RPMI8226 (cell line): ENCODE measurements around the gene MICALL2.

Source experiments
- DNase-seq: peaks from one replicate; pipeline ENCODE4 v3.0.0-alpha.2; 2015

The MICALL2 gene

DNA sequence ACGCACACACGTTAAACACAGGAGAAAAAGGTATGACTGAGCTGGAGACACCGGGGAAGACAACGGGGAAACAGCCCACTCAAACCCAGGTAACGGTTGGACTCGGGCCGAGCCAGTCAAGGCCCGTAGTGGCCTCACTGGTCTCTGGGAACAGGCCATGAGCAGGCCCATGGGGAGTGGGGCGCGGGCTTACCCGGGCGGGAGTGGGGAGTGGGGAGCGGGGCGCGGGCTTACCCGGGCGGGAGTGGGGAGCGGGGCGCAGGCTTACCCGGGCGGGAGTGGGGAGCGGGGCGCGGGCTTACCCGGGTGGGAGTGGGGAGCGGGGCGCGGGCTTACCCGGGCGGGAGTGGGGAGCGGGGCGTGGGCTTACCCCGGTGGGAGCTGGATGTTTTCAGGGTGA, 33.4 kb upstream of the MICALL2 start:
- no peak for DNase-seq

DNA sequence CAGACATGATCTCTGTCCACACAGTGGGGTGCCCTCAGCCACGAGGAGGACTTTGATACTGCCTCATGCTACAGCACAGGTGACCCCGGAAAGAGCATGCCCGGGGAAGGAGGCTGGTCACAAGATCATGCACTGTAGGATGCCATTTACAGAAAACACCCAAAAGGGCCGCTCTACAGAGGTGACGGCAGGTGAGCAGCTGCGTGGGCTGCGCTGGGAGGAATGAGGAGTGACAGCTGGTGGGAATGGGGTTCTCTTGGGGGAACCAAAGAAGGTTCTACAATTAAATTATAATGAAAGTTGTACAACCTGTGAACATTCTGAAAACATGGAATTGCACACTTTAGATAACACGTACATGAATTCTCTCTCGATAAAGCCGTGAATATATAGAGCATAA, 33.0 kb upstream of the MICALL2 start:
- DNase-seq: no peak

DNA sequence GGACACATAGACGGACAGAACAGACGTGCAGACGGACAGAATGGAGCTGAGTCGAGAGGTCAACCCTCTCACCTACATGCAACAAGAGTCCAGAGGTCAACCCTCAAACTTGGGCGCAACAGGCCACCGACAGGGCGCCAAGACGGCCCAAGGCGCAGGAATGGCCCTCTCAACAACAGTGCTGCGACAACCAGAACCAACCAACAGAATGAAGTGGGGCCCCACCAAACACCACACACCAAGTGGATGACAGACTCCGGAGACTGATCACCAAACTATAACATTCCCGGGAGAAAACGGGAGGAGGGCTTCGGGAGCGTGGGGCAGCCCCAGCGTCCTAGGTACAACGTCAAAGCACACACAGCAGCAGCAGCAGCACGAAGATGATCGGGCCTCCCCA, 31.6 kb upstream of the MICALL2 start:
- no peak for DNase-seq

DNA sequence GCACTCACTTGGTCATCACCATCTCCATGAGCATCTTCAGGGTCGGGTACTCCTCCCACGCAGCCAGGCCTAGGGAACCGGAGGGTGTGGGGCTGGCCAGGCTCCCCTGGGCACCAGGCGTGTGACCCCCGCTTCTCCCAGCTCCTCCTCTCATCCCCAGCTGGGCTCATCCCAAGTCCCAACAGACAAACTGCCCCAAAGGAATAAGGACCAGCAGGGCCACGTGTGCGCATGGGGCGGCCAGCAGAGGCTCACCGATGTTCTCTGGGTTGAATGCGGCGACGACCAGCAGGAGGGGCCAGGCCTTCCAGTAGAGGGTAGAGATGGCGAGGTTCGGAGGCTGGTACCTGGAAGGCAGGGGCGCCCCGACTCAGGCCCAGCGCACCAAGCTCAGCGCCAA, 30.1 kb upstream of the MICALL2 start:
- DNase-seq: no peak

DNA sequence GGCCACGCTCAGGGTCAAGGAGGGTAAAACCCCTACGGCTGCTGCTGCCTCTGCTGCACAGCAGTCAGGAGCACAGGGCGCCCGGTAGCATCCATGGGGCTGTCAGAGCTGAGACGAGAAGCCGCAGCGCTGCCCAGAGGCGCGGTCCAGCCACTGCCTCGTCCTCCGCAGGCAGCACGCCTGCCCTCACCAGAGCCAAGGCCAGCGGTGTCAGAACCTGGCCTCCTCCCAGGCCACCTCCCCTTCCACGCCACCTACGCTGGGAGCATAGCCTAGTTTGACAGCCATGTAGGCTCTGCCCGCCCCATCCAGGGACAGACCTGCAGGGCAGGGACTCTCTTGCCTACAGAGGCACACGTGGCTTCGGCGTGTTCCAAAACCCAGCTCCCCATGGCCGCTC, 28.7 kb upstream of the MICALL2 start:
- DNase-seq: no peak

DNA sequence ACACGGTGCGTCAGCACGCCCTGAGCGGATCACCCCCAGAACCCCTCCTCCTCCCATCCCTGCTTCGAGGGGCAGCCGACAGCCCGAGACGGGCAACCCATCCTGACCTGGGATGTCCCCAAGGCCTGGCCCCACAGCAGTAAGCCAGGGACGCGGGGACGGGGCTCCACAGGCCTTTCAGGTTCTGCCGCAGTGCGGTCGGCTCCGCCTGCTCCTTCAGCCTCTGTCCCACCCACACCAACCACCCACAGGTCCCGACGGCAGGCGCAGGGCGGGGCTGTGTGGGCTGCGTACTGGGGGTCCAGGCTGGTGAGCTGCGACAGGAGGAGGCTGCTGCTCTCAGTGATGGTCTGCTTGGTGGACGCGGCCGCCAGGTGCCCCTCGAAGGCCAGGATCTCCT, 28.2 kb upstream of the MICALL2 start:
- DNase-seq: no peak

DNA sequence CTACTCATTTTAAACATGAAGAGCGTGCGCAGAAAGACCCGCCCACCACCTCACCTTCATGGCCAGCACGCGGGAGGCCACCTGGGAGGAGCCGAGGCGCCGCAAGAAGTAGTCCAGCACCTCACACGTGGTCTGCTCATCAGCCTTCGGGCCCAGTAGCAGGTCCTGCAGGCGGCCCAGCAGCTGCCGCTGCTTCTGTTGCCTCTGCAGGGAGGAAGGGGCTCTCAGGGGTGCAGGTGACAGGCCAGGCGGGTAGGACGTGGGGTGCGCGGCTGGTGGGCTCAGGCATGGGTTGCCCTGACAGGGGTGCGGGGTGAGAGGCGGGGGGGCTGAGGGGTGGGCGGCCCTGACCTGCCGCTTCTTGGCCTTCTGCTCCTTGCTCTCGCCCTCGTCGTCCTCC, 27.3 kb upstream of the MICALL2 start:
- no peak for DNase-seq

DNA sequence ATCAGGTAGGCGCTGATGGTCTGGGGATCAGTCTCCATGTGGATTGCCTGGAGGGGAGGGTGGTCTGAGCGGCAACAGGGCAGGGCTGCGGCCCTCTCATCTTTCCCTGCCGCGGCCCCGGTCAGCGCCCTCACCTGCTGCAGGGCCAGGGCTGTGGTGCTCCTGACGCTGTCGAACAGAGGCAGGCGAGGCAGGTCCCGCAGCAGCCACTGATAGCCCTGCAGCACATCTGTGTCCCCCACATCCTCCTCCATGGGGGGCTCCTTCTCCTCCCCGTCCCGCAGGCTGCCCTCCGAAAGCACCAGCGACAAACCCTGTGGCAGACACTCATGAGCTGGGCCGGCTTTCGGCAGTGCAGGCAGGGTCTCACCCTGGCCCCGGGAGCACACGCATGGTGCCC, 25.9 kb upstream of the MICALL2 start:
- DNase-seq: no peak

DNA sequence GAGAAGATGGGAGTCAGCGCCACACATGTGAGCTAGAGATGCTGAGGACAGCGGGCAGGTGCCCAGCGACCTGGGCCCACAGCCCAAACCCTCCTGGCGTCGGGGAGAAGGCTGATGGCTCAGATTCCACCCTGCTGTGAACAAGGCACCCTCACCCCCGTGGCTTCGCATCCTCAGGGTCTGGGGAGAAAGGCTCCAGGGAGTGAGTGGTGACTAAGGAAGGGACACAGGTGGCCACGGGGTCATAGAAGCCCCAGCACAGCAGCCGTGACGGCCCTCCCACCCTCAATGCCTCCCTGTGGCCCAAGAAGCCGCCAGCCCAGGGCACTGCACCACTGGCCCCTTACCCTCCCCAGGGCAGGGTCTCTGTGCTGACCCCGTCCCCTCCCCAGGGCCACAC, 25.3 kb upstream of the MICALL2 start:
- no peak for DNase-seq

DNA sequence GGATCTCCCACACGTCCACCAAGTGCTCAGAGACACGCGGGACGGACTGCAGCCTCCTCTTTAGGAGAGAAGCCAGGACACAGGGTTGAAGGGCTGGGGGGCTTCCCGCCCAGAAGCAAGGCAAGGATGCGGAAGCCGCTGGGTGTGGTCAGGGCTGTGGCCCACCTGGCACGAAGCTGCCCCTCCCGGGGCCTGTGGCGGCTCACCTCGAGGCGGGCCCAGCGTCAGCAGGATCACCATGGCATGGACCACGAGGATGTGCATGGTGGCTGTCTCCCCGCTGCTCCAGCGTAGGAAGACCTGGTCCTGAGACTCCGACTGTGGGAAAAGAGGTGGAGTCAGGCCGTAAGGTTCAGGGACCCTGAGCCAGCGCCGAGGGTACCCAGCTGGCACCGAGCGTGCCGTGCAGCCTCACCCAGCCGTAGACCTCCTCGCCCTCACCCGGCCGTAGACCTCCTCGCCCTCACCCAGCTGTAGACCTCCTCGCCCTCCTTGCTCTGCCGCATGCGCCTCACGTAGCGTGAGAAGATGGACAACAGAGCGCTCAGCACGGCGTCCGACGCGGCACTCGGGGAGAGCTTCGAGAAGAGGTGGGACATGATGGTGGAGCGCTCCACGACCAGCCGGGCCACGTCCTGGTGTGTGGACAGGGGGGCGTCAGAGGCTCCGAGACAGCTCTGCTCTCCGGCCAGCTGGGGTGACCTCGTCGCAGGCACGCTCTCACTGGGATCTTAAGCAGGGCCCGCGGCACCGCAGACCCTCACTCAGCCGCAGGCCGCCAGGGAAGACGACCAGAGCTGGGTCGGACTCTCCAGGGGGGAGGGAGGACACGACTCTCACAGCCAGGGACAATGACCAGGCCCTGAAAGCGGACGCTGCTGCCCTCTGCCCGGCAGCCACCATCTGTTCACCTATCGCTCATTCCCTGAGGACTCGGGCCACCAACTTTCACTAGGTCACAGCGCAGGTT, 24.6 kb upstream of the MICALL2 start:
- no peak for DNase-seq

DNA sequence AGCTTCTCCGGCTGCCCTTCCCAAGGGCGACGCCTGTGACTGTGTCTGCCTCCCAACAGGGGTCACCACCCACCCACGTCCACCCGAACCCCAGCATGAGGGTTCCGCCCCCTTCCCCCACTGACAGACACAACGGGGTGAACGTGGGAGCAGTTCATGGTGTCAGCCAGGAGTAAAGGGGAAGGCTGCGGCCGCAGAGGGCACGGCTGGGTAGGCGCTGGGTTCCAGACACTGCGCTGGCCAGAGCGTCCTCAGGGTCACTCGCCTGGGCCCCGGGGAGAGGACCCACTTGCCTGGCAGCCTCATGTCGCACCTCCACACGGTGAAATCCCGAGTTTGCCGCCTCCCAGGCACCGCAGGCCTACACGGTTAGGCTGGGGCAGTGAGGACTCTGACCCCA, 23.8 kb upstream of the MICALL2 start:
- DNase-seq: no peak

DNA sequence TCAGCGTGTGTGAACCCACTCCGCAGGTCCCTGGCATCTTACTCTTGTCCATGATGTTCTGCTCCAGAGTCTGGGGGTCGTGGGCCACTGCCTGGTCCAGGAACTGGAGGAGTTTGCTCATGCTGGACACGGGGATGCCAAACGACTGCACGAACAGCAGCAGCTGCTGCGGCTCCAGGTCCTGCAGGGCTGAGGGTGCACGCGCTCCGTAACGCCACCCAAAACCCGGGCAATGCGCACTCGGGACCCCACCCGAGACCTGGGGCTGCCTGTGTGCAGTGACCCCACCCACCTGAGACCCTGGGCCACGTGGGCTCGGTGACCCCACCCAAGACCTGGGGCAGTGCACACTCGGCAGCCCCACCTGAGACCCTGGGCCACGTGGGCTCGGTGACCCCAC, 22.0 kb upstream of the MICALL2 start:
- DNase-seq: no peak

DNA sequence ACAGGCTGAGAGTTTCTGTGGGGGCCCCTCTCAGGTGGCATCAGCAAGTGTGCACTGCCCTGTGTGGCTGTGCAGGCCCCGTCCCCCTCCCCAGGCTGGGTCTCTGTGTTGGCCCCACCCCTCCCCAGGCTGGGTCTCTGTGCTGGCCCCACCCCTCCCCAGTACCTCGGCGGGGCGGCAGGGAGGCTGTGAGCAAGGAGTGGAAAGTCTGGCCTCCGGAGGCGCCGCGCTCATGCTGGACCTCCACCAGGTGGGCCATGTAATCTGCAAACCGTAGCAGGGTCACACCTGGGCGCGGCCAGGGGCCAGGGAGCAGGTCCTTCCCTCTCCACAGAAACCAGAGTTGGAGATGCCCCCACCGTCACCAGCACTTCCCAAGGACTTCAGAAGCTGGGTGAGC, 21.4 kb upstream of the MICALL2 start:
- DNase-seq: no peak

DNA sequence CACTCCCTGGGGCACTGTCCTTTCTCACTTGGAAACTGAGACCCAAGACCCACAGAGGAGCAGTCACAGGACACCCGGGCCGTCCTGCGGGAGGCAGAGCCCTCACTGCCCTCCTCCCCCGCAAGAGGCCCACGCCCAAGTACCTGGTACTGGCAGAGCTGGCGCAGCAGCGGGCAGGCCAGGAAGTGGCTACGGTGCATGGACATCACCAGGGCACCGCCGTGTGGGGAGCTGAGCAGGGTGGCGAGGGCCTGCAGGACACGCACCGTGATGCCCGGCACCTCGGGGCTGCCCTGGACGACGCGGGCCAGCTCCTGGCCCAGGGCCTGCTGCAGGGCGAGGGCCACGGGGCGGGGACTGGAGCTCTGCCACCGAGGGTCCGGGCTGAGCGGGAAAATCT, 20.0 kb upstream of the MICALL2 start:
- DNase-seq: no peak

DNA sequence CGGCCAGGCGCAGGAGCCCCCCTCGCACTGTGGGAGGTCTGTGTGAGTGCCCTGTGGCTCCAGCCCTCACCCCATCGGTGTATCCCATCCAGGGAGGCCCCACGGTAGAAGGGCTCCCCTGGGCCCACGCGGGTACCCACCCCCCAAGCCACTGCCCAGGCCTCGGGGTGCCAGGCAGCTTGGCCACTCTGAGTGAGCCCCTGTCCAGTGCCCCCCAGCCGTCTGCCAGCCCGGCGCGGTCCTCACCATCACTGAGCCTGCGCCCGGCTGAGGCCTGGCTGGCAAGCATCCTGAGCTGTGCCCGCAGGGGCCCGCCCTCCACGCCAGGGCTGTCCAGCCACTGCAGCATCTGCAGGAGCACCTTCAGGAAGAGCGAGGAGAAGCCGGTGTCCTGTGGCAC, 19.2 kb upstream of the MICALL2 start:
- DNase-seq: no peak

DNA sequence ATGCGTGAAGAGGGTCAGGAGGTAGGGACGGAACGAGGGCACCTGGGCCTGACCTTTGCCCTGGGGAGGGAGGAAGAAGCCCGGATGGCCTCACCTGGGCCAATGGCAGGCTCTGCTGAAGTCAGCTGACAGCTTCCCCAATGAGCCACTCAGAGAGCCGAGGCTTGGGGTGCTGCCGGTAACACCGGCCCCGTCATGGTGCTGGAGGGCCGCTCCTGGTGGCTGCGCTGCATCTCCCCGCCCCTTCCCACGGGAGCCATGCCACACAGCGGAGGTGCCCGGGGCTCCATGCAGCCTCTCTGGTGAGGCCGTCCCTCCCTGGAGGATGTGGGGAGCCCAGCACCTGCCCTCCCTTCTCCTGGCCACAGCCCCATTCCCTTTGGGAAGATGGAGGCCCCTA, 17.6 kb upstream of the MICALL2 start:
- no peak for DNase-seq

DNA sequence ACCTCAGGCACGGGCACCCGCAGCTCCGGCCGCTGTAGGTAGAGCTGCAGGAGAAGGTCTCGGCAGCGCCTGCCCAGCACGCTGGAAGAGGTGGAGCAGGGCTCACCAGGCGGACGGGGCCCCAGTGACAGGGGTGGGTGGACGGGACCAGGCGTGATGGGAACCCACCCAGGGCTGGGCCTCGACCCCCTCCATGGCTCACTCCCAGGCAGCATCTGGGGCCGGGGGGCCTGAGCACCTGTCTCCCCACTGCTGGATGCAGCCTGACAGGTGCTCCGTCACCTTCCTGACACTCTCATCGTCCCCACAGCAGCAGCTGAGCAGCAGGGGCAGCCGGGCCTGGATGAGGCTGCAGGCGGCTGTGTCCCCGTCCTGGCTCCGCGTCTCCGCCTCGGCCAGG, 16.7 kb upstream of the MICALL2 start:
- DNase-seq: no peak

DNA sequence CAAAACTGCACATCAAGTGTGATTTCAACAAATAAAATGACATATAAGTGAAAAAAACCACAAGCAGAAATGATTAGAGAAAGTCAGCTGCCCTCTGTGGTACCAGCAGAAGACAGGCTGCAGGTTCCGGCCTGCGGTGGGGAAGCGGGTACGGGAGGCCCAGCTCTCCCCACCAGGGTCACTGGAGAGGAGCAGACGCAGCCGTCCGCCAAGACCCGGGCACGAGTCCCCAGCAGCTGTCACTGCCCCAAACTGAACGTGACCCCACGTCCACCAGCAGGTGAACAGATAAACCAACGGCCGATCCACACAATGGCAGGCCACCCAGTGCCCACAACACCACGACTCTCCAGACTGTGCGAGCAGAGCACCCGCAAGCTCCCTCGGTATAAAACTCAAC, 16.1 kb upstream of the MICALL2 start:
- no peak for DNase-seq

DNA sequence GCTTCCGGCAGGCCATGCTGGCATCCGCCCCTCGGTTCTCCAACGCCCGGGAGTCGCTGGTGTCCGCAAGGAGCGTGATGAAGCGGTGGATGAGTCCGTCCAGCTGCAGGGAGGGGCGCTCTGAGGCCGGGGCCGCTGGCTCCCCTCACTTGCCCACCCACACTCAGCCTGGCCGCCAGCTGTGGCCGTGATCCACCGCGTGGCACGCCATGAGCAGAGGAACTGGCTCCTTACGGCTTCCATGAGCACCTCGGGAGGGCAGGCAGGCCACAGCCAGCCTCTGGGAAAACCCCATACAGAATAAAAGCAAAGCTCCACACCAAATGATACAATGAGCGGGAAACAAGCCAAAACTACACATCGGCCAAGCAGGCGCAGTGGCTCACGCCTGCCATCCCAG, 15.5 kb upstream of the MICALL2 start:
- DNase-seq: no peak

DNA sequence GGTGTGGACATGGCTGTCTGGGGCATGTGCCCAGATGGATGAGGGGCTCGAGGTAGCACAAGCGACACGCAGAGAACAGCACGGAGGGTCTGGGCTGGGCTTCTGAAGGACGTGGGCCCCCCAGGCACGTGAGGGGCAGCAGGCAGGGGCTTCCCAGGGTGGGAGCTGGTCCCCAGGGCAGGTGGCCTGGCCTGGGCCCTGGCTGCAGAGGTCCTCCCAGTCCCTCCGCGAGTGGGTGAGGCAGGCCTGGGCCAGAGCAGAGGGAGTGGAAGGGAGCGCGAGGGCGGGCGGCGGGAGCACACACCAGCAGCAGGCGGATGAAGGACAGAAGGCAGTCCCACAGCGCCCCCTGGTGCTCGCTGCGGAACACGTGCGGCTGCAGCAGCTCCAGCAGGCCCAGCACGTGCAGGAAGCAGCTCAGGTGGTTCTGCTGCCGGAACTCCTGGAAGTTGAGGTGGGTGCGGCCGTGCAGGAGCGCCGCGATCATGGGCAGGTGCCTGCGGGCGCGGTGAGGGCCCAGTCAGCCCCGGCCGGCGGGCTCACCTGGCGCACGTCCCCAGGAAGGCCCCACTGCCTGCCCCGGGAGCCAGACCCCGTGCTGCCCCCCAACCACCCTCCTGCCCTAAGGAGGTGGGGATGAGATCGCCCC, 14.7 kb upstream of the MICALL2 start:
- DNase-seq: peak; percentile 92

DNA sequence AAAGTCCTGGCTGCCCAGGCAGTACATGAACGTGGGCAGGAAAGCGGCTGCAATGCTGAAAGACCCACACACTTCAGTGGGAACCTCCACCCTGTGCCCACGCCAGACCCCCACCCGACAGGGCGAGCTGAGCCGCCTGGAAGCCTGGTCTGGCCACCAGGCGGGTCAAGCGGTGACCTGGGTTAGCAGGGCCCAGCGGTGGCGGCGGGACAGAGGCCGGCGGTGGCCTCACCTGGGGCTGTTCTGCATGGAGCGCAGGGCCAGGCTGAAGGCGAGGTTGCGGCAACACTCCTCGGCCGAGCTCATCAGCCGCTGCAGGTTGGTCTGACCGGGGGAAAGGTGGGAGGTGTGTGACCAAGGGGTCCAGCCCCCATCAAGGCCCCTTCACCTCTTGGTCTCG, 11.6 kb upstream of the MICALL2 start:
- DNase-seq: no peak

DNA sequence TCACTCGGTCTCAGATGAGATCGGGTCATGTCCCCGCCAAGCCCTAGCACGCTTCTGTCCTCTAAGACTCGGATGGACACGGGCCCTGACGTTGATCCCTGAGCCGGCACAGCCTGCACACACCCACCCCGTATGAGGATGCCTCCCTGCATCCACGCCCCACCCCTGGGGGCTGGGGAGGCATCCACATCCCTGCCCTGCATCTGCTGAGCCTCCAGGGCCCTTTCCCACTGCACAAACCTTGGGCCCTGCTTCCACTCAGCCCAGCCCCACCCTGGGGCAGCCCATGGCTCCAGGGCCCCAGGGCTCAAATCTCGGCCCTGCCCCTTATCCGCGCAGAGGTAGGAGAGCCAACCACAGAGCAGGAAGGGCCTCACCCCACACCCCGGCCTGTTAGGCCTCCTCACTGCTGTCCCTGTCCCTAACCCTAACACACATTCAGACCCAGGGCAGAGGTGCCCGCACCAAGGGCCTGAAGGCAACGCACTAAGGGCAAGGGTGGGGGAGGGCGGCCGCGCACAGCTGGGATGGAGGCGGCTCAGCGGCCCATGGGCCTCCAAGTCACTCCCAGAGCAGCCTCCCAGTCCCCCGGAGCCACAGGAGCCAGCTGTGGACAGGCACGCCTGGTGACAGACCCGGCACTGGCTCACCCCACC, 9.5 kb upstream of the MICALL2 start:
- DNase-seq: no peak

DNA sequence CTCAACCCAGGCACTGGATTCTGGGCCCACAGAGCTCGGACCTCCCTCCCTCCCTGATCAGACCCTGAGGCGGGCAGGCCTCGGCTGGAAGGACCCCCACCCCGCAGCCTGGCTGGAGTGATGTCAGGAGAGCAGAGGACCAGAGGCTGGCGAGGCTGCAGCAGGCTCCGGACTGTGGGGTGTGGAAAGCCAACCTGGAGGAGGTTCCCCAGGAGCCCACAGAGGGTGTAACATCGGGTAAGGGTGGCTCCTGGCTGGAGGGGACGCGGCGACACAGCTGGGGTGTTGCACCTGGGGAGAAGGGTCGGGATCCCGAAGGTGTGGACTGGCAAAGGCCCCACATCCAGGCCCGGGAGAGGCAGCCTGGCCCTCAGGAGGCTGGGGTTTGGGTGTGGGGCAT, 8.9 kb upstream of the MICALL2 start:
- DNase-seq: no peak
